IMR-90 (cell line): ENCODE data around the gene SYPL2. TPM values are rescaled to one million over a fixed set of nuclear protein-coding genes. Genes with fewer than 3 reads are reported as not detected.

Source experiments
- ATAC-seq: fragments of 200-7000 bp; cut with Tn5 transposase; 2 replicates; pipeline ENCODE4 v1.9.1; 2020; ENCODE audit warnings: low read depth, mild to moderate bottlenecking, moderate library complexity
- BruUV-seq: library from RNA; stranded (reverse); fragments of 400-500 nt; replicated peaks from 2 replicates; lab custom pipeline; 2021; lab: Mats Ljungman, UMichigan
- CTCF ChIA-PET: fragments of 300-600 bp; formaldehyde crosslinking; extraction: SDS; loops from one replicate; lab custom pipeline; 2021; ENCODE audit warnings: antibody characterized with exemption; lab: Yijun Ruan, JAX
- POLR2A ChIA-PET: fragments of 300-600 bp; sonication (Branson Sonifier 250); formaldehyde crosslinking; loops from one replicate; lab custom pipeline; 2022; ENCODE audit warnings: antibody characterized with exemption; ENCODE audit not compliant: unreplicated experiment; lab: Charles Lee
- DNase-seq: peaks from one replicate; pipeline ENCODE4 v3.0.0; 2013
- H2AFZ ChIP-seq: replicated peaks from 2 replicates; pipeline ENCODE3; 2013; ENCODE audit warnings: low read length, mild to moderate bottlenecking; ENCODE audit not compliant: poor library complexity
- H2AK5ac ChIP-seq: 2 replicates; pipeline ENCODE4 v1.6.1; 2013; ENCODE audit warnings: low read depth, low read length, inconsistent platforms
- H2AK9ac ChIP-seq: replicated peaks from 2 replicates; pipeline ENCODE3; 2013; ENCODE audit warnings: mild to moderate bottlenecking, low read depth, low read length, moderate library complexity; ENCODE audit not compliant: poor library complexity
- H2BK120ac ChIP-seq: 2 replicates; pipeline ENCODE4 v1.6.1; 2013; ENCODE audit warnings: low read depth, low read length, inconsistent platforms
- H2BK15ac ChIP-seq: 3 replicates; pipeline ENCODE4 v1.6.1; 2013; ENCODE audit warnings: low read depth, low read length, inconsistent platforms
- H2BK20ac ChIP-seq: 2 replicates; pipeline ENCODE4 v1.6.1; 2013; ENCODE audit warnings: low read depth, mild to moderate bottlenecking, inconsistent platforms, low read length, moderate library complexity
- H2BK5ac ChIP-seq: 2 replicates; pipeline ENCODE4 v1.6.1; 2013; ENCODE audit warnings: mild to moderate bottlenecking, low read depth, low read length, inconsistent platforms; ENCODE audit not compliant: poor library complexity, severe bottlenecking
- H3K14ac ChIP-seq: replicated peaks from 2 replicates; pipeline ENCODE4 v1.6.1; 2013; ENCODE audit warnings: low read depth, low read length, inconsistent platforms
- H3K18ac ChIP-seq: 2 replicates; pipeline ENCODE4 v1.6.1; 2013; ENCODE audit warnings: low read depth, low read length, control low read depth
- H3K23ac ChIP-seq: 2 replicates; pipeline ENCODE4 v1.6.1; 2013; ENCODE audit warnings: low read depth, low read length, inconsistent platforms
- H3K27ac ChIP-seq: 2 replicates; pipeline ENCODE4 v1.5.1; 2013; ENCODE audit warnings: mild to moderate bottlenecking, control low read depth, low read length; ENCODE audit not compliant: insufficient read depth
- H3K27me3 ChIP-seq: 2 replicates; pipeline ENCODE4 v1.6.1; 2013; ENCODE audit warnings: low read length; ENCODE audit not compliant: control insufficient read depth, insufficient read depth
- H3K36me3 ChIP-seq: 2 replicates; pipeline ENCODE4 v1.6.1; 2013; ENCODE audit warnings: low read length, mixed read lengths; ENCODE audit not compliant: control insufficient read depth, insufficient read depth
- H3K4ac ChIP-seq: 2 replicates; pipeline ENCODE4 v1.6.1; 2013; ENCODE audit warnings: low read depth, low read length, inconsistent platforms
- H3K4me1 ChIP-seq: 2 replicates; pipeline ENCODE4 v1.6.1; 2013; ENCODE audit warnings: low read length, mixed read lengths; ENCODE audit not compliant: control insufficient read depth, insufficient read depth
- H3K4me2 ChIP-seq: 2 replicates; pipeline ENCODE4 v1.6.1; 2013; ENCODE audit warnings: low read depth, mild to moderate bottlenecking, control low read depth, low read length, moderate library complexity
- H3K4me3 ChIP-seq: 2 replicates; pipeline ENCODE4 v1.5.1; 2013; ENCODE audit warnings: low read depth, mild to moderate bottlenecking, control low read depth, low read length, moderate library complexity; ENCODE audit not compliant: insufficient read depth
- H3K56ac ChIP-seq: 2 replicates; pipeline ENCODE4 v1.6.1; 2013; ENCODE audit warnings: low read length, inconsistent platforms; ENCODE audit not compliant: insufficient read depth; ENCODE audit errors: extremely low read depth
- H3K79me1 ChIP-seq, 2 experiments: 2 replicates each; pipeline ENCODE4 v1.6.1; 2013; ENCODE audit warnings: low read length in 2 of 2, inconsistent platforms in 1 of 2, low read depth in 1 of 2
- H3K9ac ChIP-seq: 2 replicates; pipeline ENCODE4 v1.6.1; 2013; ENCODE audit warnings: low read depth, low read length, control low read depth
- H3K9me1 ChIP-seq: 2 replicates; pipeline ENCODE4 v1.6.1; 2013; ENCODE audit warnings: low read length, inconsistent platforms; ENCODE audit not compliant: insufficient read depth
- H3K9me3 ChIP-seq: 2 replicates; pipeline ENCODE4 v1.6.1; 2013; ENCODE audit warnings: low read length; ENCODE audit not compliant: control insufficient read depth, insufficient read depth
- H4K20me1 ChIP-seq: 2 replicates; pipeline ENCODE4 v1.6.1; 2013; ENCODE audit warnings: low read length, inconsistent platforms; ENCODE audit not compliant: insufficient read depth
- H4K5ac ChIP-seq: 2 replicates; pipeline ENCODE4 v1.6.1; 2013; ENCODE audit warnings: mild to moderate bottlenecking, low read depth, low read length, control low read depth
- H4K8ac ChIP-seq, 2 experiments: 2 replicates each; pipeline ENCODE4 v1.6.1; 2013; ENCODE audit warnings: low read depth in 2 of 2, low read length in 2 of 2, control low read depth in 1 of 2, inconsistent platforms in 1 of 2
- H4K91ac ChIP-seq: 2 replicates; pipeline ENCODE4 v1.6.1; 2013; ENCODE audit warnings: low read depth, low read length, inconsistent platforms; ENCODE audit not compliant: insufficient read depth
- BHLHE40 ChIP-seq: fragments of 150-350 bp; IDR thresholded peaks from 2 replicates; pipeline ENCODE4 v1.6.1; 2016; ENCODE audit warnings: mild to moderate bottlenecking, low read depth, low read length
- CEBPB ChIP-seq: IDR thresholded peaks from 2 replicates; pipeline ENCODE4 v1.6.1; 2012; ENCODE audit warnings: low read depth, low read length, improper control_type of control experiment
- CHD1 ChIP-seq: IDR thresholded peaks from 2 replicates; pipeline ENCODE4 v1.6.1; 2012; ENCODE audit warnings: low read depth, low read length, improper control_type of control experiment
- CTCF ChIP-seq: conservative IDR thresholded peaks from 2 replicates; pipeline ENCODE4 v1.5.1; 2012; ENCODE audit warnings: mild to moderate bottlenecking, low read depth, low read length, improper control_type of control experiment
- ELK1 ChIP-seq: fragments of 150-350 bp; IDR thresholded peaks from 2 replicates; pipeline ENCODE4 v1.6.1; 2016; ENCODE audit warnings: low read depth, mild to moderate bottlenecking, low read length, moderate library complexity, borderline replicate concordance
- FOS ChIP-seq: fragments of 150-350 bp; IDR thresholded peaks from 2 replicates; pipeline ENCODE4 v1.6.1; 2016; ENCODE audit warnings: low read depth, low read length
- MAFK ChIP-seq: IDR thresholded peaks from 2 replicates; pipeline ENCODE4 v1.6.1; 2012; ENCODE audit warnings: low read depth, low read length, improper control_type of control experiment
- MAZ ChIP-seq: IDR thresholded peaks from 2 replicates; pipeline ENCODE4 v1.6.1; 2012; ENCODE audit warnings: low read depth, mild to moderate bottlenecking, low read length, improper control_type of control experiment, moderate library complexity, borderline replicate concordance
- MXI1 ChIP-seq: IDR thresholded peaks from 2 replicates; pipeline ENCODE4 v1.6.1; 2012; ENCODE audit warnings: low read depth, mild to moderate bottlenecking, low read length, moderate library complexity, borderline replicate concordance
- NFE2L2 ChIP-seq: fragments of 150-350 bp; IDR thresholded peaks from 2 replicates; pipeline ENCODE4 v1.6.1; 2016; ENCODE audit warnings: low read depth, mild to moderate bottlenecking, low read length
- POLR2A ChIP-seq: IDR thresholded peaks from 2 replicates; pipeline ENCODE4 v1.6.1; 2012; ENCODE audit warnings: mild to moderate bottlenecking, low read depth, low read length
- RAD21 ChIP-seq: IDR thresholded peaks from 2 replicates; pipeline ENCODE4 v1.6.1; 2012; ENCODE audit warnings: low read length, improper control_type of control experiment
- RCOR1 ChIP-seq: IDR thresholded peaks from 2 replicates; pipeline ENCODE4 v1.6.1; 2012; ENCODE audit warnings: mild to moderate bottlenecking, low read length, improper control_type of control experiment; ENCODE audit not compliant: insufficient replicate concordance
- RFX5 ChIP-seq: IDR thresholded peaks from 2 replicates; pipeline ENCODE4 v1.8.0; 2012; ENCODE audit warnings: low read depth, mild to moderate bottlenecking, low read length, moderate library complexity
- SMC3 ChIP-seq: fragments of 150-350 bp; IDR thresholded peaks from 2 replicates; pipeline ENCODE4 v1.6.1; 2016; ENCODE audit warnings: low read depth, mild to moderate bottlenecking, antibody characterized with exemption, low read length, moderate library complexity
- USF2 ChIP-seq: fragments of 150-350 bp; IDR thresholded peaks from 2 replicates; pipeline ENCODE4 v1.6.1; 2017; ENCODE audit warnings: mild to moderate bottlenecking, antibody characterized with exemption, low read length, low read depth
- WGBS, 2 experiments: methylation state at CpG; one replicate each; pipeline versions ENCODE4 v1.1.5 to v1.1.7; 2013; ENCODE audit warnings: missing lambda C conversion rate in 2 of 2; ENCODE audit not compliant: insufficient read length in 1 of 2; ENCODE audit errors: extremely low coverage in 2 of 2; 5-methylcytosine and 5-hydroxymethylcytosine counted together
- dilution Hi-C: fragments of 300-500 bp; cut with HindIII; formaldehyde crosslinking; loops from one replicate; pipeline ENCODE4 v1.14.3; 2018; ENCODE audit warnings: low sequenced_read_pairs; ENCODE audit not compliant: unreplicated experiment
- in situ Hi-C: fragments of 300-500 bp; cut with MboI; formaldehyde crosslinking; loops from 3 replicates; pipeline ENCODE4 v1.14.3; 2019; ENCODE audit warnings: low sequenced_read_pairs, inconsistent platforms, mixed read lengths
- intact Hi-C: fragments of 100-400 bp; cut with micrococcal nuclease; formaldehyde crosslinking; loops from 2 replicates; pipeline ENCODE4 v1.10.0; 2022
- polyA plus RNA-seq, 3 experiments: library from polyadenylated mRNA; depleted of rRNA; stranded (reverse); fragments of >200 nt; gene quantifications; 2 replicates each; pipeline ENCODE4 v1.2.3, GENCODE V29; 2012; ENCODE audit warnings: low replicate concordance in 1 of 3
- total RNA-seq: library from RNA; depleted of rRNA; stranded (reverse); fragments of >200 nt; gene quantifications from 2 replicates; pipeline ENCODE4 v1.2.3, GENCODE V29; 2012

Gene SYPL2
- total and polyA plus RNA-seq, 2 of the 4 experiments (the other 2 are of a cell fraction) = under 0.01 to 0.65 TPM

GRCh38 chr1:109468903-109469302 is 2.6 kb downstream of the SYPL2 start:
- dilution Hi-C loops (no loop called here), in situ Hi-C loops (no loop called here), intact Hi-C loops (no loop called here)
- Histone ChIP-seq H3K9ac (no peak overlapping the region), H3K14ac (no peak overlapping the region), H2AFZ (no peak overlapping the region), H3K18ac (no peak overlapping the region), H3K27me3 (peaks cover 72% of the 10 kb centered on the region), H2BK20ac (no peak overlapping the region), H3K79me1 (no peaks in the 10 kb centered on the region), H4K20me1 (no peaks in the 10 kb centered on the region), H2BK15ac (no peak overlapping the region), H3K56ac (no peak overlapping the region), H3K4me3 (no peak overlapping the region), H2AK5ac (no peak overlapping the region), H4K8ac (no peak overlapping the region), H3K9me1 (no peaks in the 10 kb centered on the region), H3K36me3 (no peaks in the 10 kb centered on the region), H3K4me1 (no peaks in the 10 kb centered on the region), H2BK120ac (no peak overlapping the region), H2AK9ac (no peak overlapping the region), H3K4ac (no peak overlapping the region), H4K91ac (no peak overlapping the region), H3K4me2 (no peak overlapping the region), H3K9me3 (no peaks in the 10 kb centered on the region), H3K27ac (no peak overlapping the region), H2BK5ac (no peak overlapping the region), H4K5ac (no peak overlapping the region), H3K23ac (no peak overlapping the region)
- 20% methylated on average over 1 of the region's 2 CpGs; no CpG with 5 or more reads in 1 of the 2 experiments for WGBS, 2 experiments
- ATAC-seq = no peak
- no TSS peak for BruUV-seq
- ChIA-PET POLR2A (interaction anchor here (0.7 kb wide), 1 partner anchor 360 kb away, joined by 8 read pairs; no protein-coding TSS in a partner anchor), CTCF (interaction anchor here (0.6 to 0.7 kb wide), 2 partner anchors 14 to 680 kb away, joined by 4 read pairs; no protein-coding TSS in a partner anchor)
- TF ChIP-seq SMC3 (no peak), CTCF (no peak), BHLHE40 (no peak), RAD21 (no peak), ELK1 (no peak), POLR2A (no peak), MAFK (no peak), USF2 (no peak), CHD1 (no peak), NFE2L2 (no peak), RFX5 (no peak), MAZ (no peak), RCOR1 (no peak), CEBPB (no peak), MXI1 (no peak), FOS (no peak)
- no peak for DNase-seq
